ENCODE measurements around the gene MMD.
A peak's percentile ranks its signal among the peaks of the same experiment; 100 is the strongest.

The MMD gene

DNA sequence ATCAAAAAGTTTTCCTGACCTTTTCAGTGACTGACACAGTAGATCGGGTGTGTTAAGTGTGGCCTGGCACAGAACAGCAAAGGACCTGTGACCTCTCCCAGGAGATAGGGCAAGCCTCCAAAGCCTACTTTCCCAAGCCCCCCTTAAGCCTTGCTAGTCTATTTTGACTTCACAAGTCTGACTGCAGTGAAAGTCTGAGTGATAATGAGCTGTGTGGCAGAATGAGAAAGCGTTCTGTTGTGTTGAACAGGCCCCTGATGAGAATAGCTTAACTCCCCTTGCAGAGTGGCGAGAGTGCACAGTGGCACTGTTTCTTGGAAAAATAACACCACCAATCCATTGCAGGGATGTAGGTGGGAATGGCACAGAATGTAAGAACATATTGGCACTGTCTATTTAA lies 32.8 kb downstream of the MMD start:
- no peak for DNase-seq (ENCODE audit: low read depth)
- TF ChIP-seq, protein P1, sequence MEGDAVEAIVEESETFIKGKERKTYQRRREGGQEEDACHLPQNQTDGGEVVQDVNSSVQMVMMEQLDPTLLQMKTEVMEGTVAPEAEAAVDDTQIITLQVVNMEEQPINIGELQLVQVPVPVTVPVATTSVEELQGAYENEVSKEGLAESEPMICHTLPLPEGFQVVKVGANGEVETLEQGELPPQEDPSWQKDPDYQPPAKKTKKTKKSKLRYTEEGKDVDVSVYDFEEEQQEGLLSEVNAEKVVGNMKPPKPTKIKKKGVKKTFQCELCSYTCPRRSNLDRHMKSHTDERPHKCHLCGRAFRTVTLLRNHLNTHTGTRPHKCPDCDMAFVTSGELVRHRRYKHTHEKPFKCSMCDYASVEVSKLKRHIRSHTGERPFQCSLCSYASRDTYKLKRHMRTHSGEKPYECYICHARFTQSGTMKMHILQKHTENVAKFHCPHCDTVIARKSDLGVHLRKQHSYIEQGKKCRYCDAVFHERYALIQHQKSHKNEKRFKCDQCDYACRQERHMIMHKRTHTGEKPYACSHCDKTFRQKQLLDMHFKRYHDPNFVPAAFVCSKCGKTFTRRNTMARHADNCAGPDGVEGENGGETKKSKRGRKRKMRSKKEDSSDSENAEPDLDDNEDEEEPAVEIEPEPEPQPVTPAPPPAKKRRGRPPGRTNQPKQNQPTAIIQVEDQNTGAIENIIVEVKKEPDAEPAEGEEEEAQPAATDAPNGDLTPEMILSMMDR (IDR thresholded peaks at IDR 0.05; ENCODE audit: insufficient read depth, low read depth, low read length, missing control alignments): no peak
- H3K4me3 ChIP-seq (ENCODE audit: low read length): no peak overlapping the region

DNA sequence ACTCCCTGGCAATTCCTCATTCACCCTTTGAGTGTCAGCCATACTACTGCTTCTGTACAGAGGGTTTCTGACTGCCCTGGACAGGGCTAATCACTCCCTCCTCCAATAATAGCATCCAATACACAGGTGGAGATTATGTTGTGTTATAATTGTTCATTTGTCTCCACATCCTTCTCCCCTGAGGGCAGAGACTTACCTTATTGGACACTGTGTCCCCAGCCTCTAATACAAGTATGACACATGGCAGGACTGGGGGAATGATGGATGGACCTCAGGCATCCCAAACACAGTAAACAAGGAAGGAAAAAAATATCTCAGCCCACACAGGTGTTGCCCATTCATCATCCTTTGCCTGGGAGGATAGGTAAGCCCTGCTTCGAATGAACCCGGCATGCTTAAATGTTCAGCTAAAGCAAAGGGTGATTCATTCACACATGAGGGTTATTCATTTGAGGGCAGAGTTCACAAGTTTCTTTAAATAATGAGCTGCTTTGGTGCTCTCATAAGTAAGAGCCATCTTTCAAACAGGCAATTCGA lies 34.8 kb downstream of the MMD start:
- DNase-seq (ENCODE audit: low read depth): peak; percentile 27
- TF ChIP-seq, protein P1 (IDR thresholded peaks at IDR 0.05; ENCODE audit: insufficient read depth, low read depth, low read length, missing control alignments): no peak
- no peak overlapping the region for H3K4me3 ChIP-seq (ENCODE audit: low read length)

DNA sequence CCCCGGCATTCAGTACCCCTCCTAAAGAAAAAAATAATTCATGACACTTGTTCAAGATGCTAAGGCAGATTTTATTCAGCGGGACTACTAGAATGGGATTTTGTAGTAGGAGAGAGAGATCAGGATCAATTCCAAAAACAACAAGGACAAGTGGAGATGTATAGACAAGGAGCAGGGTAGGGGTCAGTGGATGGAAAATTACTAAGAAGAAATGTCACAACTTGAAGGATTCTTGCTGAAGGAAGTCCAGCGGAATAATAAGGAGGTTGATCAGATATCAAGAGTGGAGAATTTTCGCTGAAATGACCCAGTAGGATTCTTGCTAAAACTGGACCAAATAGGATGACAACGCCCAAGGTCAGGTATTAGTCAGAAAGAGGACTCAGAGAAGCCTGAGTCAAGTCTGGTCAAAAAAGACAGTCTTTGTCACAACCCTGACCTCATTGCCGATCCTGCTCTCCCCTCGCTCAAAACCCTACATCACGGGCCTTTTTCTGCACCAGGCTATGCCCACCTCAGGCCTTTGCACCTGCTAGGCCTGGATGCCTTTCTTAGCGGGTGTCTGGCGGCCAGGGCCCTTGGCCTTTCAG lies 36.9 kb downstream of the MMD start:
- no peak for DNase-seq (ENCODE audit: low read depth)

DNA sequence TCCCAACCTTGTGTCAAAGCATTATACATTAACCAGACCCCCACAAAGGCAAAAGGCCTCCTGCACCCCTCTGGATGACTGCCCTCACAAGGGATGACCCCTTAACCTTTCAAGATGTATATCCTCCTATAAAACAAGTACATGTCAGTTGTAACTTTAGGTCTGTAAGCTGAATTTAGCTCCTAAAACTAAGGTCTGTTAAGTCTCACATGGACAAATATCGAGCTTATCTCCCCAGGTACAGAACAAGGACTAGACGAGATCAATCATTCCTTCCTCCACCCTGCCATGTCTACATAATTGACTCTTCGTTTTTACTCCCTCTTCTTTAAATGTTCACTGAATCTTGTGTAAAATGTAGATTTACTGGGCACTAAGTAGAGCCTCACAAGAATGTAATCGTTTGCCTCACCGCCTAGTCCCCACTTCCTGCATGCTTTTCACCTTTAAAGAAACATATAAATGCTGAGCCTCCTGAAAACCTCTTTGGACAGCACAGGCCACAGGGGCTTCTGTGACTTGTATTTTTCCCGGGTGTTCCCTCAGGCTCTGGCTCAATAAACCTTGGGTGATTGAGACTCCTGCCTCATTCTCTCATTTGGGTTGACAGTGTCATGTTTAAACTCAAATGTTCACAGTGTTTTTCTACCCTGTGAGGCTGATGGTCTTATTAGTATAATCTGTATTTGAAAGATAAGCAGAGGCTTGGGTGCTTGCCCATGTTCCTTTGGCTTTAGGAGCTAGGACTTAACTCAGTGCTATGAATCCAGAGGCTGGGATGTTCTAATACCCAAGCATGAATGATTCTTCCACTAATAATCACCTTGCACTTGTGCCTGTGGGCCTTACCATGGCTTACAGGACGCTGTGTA lies 37.6 kb downstream of the MMD start:
- no peak for DNase-seq (ENCODE audit: low read depth)
- TF ChIP-seq, protein P1 (IDR thresholded peaks at IDR 0.05; ENCODE audit: insufficient read depth, low read depth, low read length, missing control alignments): no peak
- no peak overlapping the region for H3K4me3 ChIP-seq (ENCODE audit: low read length)

More for the DNA sequence above, 36.9 kb downstream of the MMD start:
- H3K4me3 ChIP-seq (ENCODE audit: low read length): no peak overlapping the region
- TF ChIP-seq, protein P1 (IDR thresholded peaks at IDR 0.05; ENCODE audit: insufficient read depth, low read depth, low read length, missing control alignments): no peak

DNA sequence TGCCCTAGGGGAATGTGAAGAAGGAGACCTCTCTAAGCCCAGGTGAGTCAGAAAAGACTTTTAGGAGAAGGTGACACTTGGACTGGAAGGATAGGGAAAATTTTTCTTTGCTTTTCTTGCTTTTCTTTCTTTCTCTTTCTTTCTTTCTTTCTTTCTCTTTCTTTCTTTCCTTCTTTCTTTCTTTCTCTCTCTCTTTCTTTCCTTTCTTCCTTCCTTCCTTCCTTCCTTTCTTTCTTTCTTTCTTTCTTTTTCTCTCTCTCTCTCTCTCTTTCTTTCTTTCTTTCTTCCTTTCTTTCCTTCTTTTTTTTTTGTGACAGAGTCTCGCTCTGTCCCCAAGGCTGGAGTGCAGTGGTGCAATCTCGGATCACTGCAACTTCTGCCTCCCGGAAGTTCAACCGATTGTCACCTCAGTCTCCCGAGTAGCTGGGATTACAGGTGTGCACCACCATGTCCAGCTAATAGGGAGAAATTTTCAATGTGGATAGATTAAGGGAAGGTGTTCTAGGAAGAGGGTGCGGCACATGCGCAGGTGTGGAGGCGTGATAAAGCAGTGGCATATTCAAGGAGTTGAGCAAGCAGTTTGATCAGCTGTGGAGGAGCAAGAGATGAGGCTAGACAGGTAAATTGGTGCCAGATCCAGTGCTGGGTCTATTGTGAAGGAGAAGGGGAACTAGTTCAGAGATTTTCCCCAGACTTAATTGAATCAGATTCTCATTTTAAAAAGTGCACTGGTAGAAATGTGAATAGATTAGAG lies 40.4 kb downstream of the MMD start:
- no peak overlapping the region for H3K4me3 ChIP-seq (ENCODE audit: low read length)
- TF ChIP-seq, protein P1 (IDR thresholded peaks at IDR 0.05; ENCODE audit: insufficient read depth, low read depth, low read length, missing control alignments): no peak
- no peak for DNase-seq (ENCODE audit: low read depth)

DNA sequence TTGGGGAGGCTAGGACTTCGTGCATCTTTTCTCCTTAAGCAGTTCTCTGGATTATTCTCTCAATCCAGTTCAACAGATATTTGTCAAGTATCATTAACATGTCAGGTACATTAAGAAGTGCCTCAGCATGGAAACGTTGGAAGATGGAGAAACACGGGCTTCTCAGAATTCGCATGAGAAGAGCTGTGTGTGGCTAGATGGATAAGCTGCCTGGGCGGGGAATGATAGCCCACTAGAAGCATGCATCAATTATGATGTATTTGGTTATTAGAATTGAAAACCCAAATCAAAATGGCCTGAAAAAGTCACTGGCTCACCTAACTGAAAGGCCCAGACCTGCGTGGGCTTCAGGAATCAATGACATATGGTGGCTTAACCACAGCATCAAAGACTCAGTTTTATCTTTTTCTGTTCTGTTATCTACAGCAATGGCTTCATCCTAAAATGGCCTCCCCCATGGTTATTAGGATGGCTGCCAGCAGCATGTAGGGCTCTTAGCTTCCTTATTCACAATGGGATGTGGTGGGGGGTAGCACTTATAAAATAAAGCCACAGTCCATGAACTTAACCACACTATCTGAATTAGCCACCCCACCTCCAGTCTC lies 43.9 kb downstream of the MMD start:
- TF ChIP-seq, protein P1 (IDR thresholded peaks at IDR 0.05; ENCODE audit: insufficient read depth, low read depth, low read length, missing control alignments): no peak
- no peak overlapping the region for H3K4me3 ChIP-seq (ENCODE audit: low read length)
- no peak for DNase-seq (ENCODE audit: low read depth)
